Activated naive CD8-positive, alpha-beta T cell treated with anti-CD3 and anti-CD28 coated beads, Interleukin-2, amount 10 ng/mL, durations not matched to agents 7 days and 5 days (primary cell): ENCODE data around the gene DUS3L. TPM values are rescaled to one million over a fixed set of nuclear protein-coding genes. Genes with fewer than 3 reads are reported as not detected.
A peak's percentile ranks its signal among the peaks of the same experiment; 100 is the strongest.

ENCODE experiments used
- ATAC-seq: fragments of 150-1000 bp; cut with Tn5 transposase; one replicate; pipeline ENCODE4 v1.10.0; 2021; ENCODE audit warnings: low read depth, moderate library complexity
- POLR2A ChIA-PET: fragments of 350-600 bp; sonication (Branson Sonifier 250); formaldehyde crosslinking; loops from one replicate; lab custom pipeline; 2021; ENCODE audit warnings: antibody characterized with exemption; lab: Charles Lee
- DNase-seq: peaks from one replicate; pipeline ENCODE4 v3.0.0; 2021
- H3K27ac Mint-ChIP-seq: one replicate; pipeline ENCODE4 v1.8.0; 2022; ENCODE audit warnings: mild to moderate bottlenecking, mixed read lengths
- H3K27me3 Mint-ChIP-seq: one replicate; pipeline ENCODE4 v1.8.0; 2022; ENCODE audit warnings: mild to moderate bottlenecking, moderate library complexity, mixed read lengths
- H3K36me3 Mint-ChIP-seq: one replicate; pipeline ENCODE4 v1.8.0; 2021; ENCODE audit warnings: mild to moderate bottlenecking, mixed read lengths
- H3K4me1 Mint-ChIP-seq: one replicate; pipeline ENCODE4 v1.8.0; 2021; ENCODE audit warnings: mixed read lengths
- H3K4me3 Mint-ChIP-seq: one replicate; pipeline ENCODE4 v1.8.0; 2022; ENCODE audit warnings: mild to moderate bottlenecking, moderate library complexity, mixed read lengths
- H3K9me3 Mint-ChIP-seq: one replicate; pipeline ENCODE4 v1.8.0; 2021; ENCODE audit warnings: mixed read lengths
- total RNA-seq, 2 experiments: library from RNA; stranded (reverse); gene quantifications; one replicate each; pipeline ENCODE4 v1.2.3, GENCODE V29; 2021

The DUS3L gene
- total RNA-seq, 2 experiments from 2014 or later, result 61.0 to 62.1 TPM

DNA sequence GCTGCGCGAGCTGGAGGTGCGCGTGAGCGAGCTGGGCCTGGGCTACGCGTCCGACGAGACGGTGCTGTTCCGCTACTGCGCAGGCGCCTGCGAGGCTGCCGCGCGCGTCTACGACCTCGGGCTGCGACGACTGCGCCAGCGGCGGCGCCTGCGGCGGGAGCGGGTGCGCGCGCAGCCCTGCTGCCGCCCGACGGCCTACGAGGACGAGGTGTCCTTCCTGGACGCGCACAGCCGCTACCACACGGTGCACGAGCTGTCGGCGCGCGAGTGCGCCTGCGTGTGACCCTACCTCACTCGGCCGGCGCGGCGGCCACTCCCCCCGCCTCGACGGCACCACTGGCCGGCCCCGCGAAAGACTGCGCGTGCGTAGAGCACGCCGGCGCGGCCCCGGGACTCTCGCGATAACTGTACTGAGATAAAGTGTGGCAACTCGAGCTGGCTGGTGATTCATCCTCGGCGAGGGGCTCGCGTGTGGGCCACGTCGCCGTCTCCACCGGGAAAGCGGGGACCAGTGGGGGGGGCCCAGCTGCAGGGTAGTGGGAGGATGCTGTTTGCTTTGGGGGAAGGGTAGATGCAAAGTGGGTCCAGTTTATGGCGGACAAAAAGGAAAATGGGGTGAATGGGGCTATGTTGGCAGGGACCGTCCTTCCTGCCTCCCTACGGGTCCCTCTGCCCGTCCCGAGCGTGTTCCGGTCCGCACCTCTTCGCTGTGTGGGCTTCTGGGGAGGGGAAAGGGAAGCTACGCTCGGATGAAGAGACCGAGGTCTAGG is 37.1 kb upstream of the DUS3L start:
- DNase-seq, result peak; percentile 99
- Mint-ChIP-seq H3K27ac (peak overlapping the region; percentile 100), H3K4me1 (peaks cover 5% of the 10 kb centered on the region), H3K4me3 (peak overlapping the region; percentile 99), H3K9me3 (no peaks in the 10 kb centered on the region), H3K36me3 (peaks cover 2% of the 10 kb centered on the region), H3K27me3 (peaks cover 2% of the 10 kb centered on the region)
- POLR2A ChIA-PET, result interaction anchor here (0.5 to 3.5 kb wide), 27 partner anchors 11 to 707 kb away, joined by 3 to 72 read pairs (median 6); partner anchors contain the start of genes CATSPERD, DUS3L, FUT6 and LONP1
- ATAC-seq, result peak; percentile 85

- POLR2A ChIA-PET, result interaction anchor here (0.6 to 3.5 kb wide), 23 partner anchors 11 to 207 kb away, joined by 3 to 72 read pairs (median 6); partner anchors contain the start of genes CATSPERD, DUS3L, FUT6 and LONP1
- no peak for ATAC-seq
Measured at GRCh38 chr19:5827342-5827890, 36.5 kb upstream of the DUS3L start.

GRCh38 chr19:5826531-5827341 is 35.8 kb upstream of the DUS3L start:
- POLR2A ChIA-PET, result interaction anchor here (0.8 to 3.5 kb wide), 9 partner anchors 12 to 204 kb away, joined by 3 to 72 read pairs (median 10); partner anchors contain the start of genes CATSPERD, DUS3L, FUT6 and LONP1
- DNase-seq (no peak), ATAC-seq (no peak)
- H3K27me3 Mint-ChIP-seq, result peaks cover 2% of the 10 kb centered on the region
- H3K4me3 Mint-ChIP-seq, result peak overlapping the region; percentile 90
- peaks cover 2% of the 10 kb centered on the region for H3K36me3 Mint-ChIP-seq
- peak overlapping the region; percentile 95 for H3K27ac Mint-ChIP-seq
- H3K9me3 Mint-ChIP-seq, result no peaks in the 10 kb centered on the region
- peaks cover 5% of the 10 kb centered on the region for H3K4me1 Mint-ChIP-seq

More at GRCh38 chr19:5827342-5827890, 36.5 kb upstream of the DUS3L start:
- Mint-ChIP-seq H3K4me1 (peaks cover 5% of the 10 kb centered on the region), H3K9me3 (no peaks in the 10 kb centered on the region), H3K27ac (peak overlapping the region; percentile 95), H3K4me3 (peak overlapping the region; percentile 90), H3K27me3 (peaks cover 2% of the 10 kb centered on the region), H3K36me3 (peaks cover 2% of the 10 kb centered on the region)
- DNase-seq, result no peak

- ATAC-seq (no peak), DNase-seq (no peak)
- H3K36me3 Mint-ChIP-seq, result peaks cover 2% of the 10 kb centered on the region
- H3K4me3 Mint-ChIP-seq, result no peak overlapping the region
- no peak overlapping the region for H3K27ac Mint-ChIP-seq
- POLR2A ChIA-PET, result no interaction called here
- H3K27me3 Mint-ChIP-seq, result peaks cover 2% of the 10 kb centered on the region
- H3K4me1 Mint-ChIP-seq, result peaks cover 5% of the 10 kb centered on the region
- H3K9me3 Mint-ChIP-seq, result no peaks in the 10 kb centered on the region
Measured at GRCh38 chr19:5825178-5825577, 34.2 kb upstream of the DUS3L start.

DNA sequence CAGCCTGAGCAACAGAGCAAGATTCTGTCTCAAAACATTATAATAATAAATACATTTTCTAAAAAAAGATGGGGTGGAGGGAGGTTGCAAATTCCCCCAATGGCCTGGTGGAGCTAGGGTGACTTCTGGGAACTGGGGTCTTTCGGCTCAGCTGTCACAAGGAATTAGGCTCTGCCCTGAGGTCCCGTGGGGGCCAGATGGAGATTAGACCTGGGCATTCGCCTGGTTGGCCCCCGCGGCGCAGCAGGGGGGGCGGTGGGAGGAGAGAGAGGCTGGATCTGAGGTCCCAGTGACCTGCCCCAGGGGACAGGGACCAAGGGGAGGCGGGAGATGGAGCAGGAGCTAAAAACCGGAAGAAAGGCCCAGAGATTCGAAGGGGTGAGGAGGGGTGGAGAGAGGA is 33.8 kb upstream of the DUS3L start:
- POLR2A ChIA-PET, result no interaction called here
- no peak overlapping the region for H3K27ac Mint-ChIP-seq
- no peak for ATAC-seq

DNA sequence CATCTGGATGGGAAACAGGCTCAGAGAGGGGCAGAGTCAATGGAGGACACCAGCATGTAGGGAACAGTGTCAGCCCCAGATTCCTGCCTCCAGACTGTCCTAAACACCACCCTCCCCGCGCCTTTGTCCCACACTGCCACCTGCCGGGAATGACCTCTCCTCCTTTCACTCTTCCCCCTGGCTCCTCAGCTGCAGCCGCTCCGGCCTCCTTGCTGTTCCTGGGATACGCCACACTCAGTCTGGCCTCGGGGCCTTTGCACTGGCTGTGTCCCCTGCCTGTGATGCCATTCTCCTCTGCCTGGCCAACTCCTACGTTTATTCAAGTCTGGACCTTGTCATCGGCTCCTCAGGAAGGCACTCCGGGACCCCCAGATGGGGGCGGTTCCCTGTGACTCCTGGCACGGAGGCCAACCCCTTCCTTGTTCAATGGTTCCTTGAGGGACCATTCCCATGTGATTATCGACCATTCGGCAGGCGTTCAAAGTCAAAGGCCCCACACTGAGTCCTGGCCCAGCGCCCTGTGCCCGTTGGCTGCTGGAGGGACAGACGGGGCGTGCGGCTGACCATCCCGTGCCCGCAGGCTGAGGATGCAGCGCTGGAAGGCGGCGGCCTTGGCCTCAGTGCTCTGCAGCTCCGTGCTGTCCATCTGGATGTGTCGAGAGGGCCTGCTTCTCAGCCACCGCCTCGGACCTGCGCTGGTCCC is 32.8 kb upstream of the DUS3L start:
- POLR2A ChIA-PET, result interaction anchor here (0.5 kb wide), 1 partner anchor 72 kb away, joined by 7 read pairs; no protein-coding TSS in a partner anchor
- ATAC-seq (no peak), DNase-seq (no peak)
- H3K27ac Mint-ChIP-seq, result no peak overlapping the region
- H3K4me1 Mint-ChIP-seq, result peaks cover 5% of the 10 kb centered on the region
- no peaks in the 10 kb centered on the region for H3K9me3 Mint-ChIP-seq
- H3K36me3 Mint-ChIP-seq, result peaks cover 2% of the 10 kb centered on the region
- H3K4me3 Mint-ChIP-seq, result no peak overlapping the region
- H3K27me3 Mint-ChIP-seq, result peaks cover 2% of the 10 kb centered on the region

More for the DNA sequence above, 33.8 kb upstream of the DUS3L start:
- Mint-ChIP-seq H3K9me3 (no peaks in the 10 kb centered on the region), H3K4me3 (no peak overlapping the region), H3K36me3 (peaks cover 2% of the 10 kb centered on the region), H3K27me3 (peaks cover 2% of the 10 kb centered on the region), H3K4me1 (peaks cover 5% of the 10 kb centered on the region)
- no peak for DNase-seq

DNA sequence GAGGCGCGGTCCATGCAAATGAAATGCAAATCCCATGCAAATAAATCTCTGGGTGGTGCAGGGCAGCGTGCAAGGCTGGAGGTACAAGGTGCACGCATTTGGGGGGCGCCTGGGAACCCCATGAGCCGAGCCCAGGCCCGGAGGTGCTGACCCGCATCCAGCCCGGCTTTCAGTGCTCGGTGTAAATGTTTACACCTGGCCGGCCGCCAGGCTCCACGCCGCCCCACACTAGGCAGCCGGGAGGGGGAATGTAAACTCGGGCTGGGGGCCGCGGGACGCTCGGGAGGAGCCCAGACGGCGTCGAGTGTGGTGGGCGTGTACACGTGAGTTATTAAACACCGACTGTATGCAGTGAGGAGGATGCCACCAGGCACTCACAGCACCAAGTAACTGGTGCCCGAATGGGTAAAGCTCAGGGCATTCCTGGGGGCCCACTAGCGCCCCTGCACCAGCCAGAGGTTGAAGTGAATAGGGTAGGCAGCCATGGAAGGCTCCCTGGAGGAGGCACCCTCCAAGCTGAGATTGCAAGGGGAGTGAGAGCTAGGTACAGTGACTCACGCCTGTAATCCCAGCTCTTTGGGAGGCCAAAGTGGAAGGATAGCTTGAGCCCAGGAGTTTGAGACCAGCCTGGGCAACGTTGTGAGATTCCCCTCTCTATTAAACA is 31.4 kb upstream of the DUS3L start:
- peaks cover 4% of the 10 kb centered on the region for H3K4me1 Mint-ChIP-seq
- peaks cover 2% of the 10 kb centered on the region for H3K36me3 Mint-ChIP-seq
- no peak overlapping the region for H3K27ac Mint-ChIP-seq
- ATAC-seq (no peak), DNase-seq (no peak)
- no peak overlapping the region for H3K4me3 Mint-ChIP-seq
- H3K27me3 Mint-ChIP-seq, result peaks cover 4% of the 10 kb centered on the region
- H3K9me3 Mint-ChIP-seq, result no peaks in the 10 kb centered on the region
- POLR2A ChIA-PET, result no interaction called here

GRCh38 chr19:5821521-5822180 is 30.7 kb upstream of the DUS3L start:
- Mint-ChIP-seq H3K4me3 (no peak overlapping the region), H3K36me3 (no peaks in the 10 kb centered on the region), H3K9me3 (no peaks in the 10 kb centered on the region), H3K27ac (no peak overlapping the region), H3K4me1 (peaks cover 2% of the 10 kb centered on the region), H3K27me3 (peaks cover 2% of the 10 kb centered on the region)
- no peak for ATAC-seq
- no peak for DNase-seq
- POLR2A ChIA-PET, result no interaction called here

DNA sequence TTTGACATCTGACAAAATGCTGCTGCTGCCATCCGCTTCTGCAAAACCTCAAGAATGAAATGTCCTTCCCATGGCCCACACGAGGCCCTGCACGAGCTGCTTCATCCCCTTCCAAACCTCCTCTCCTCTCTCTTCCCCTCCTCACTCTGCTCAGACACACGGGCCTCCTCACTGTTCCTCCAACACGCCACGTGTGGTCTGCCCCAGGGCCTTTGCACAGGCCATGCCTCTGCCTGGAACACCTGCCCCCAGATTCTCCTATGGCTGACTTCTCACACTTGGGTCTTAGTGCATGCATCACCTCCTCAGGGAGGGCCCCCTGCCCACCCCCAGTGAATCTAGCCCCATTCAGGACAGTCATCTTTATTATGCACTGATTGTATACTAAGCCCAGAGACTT is 29.8 kb upstream of the DUS3L start:
- Mint-ChIP-seq H3K27ac (peak overlapping the region; percentile 35), H3K27me3 (peaks cover 2% of the 10 kb centered on the region), H3K9me3 (no peaks in the 10 kb centered on the region), H3K4me3 (no peak overlapping the region), H3K4me1 (peaks cover 2% of the 10 kb centered on the region), H3K36me3 (no peaks in the 10 kb centered on the region)
- DNase-seq (no peak), ATAC-seq (no peak)
- POLR2A ChIA-PET, result interaction anchor here (0.6 to 0.7 kb wide), 3 partner anchors 369 to 1060 kb away, joined by 3 to 5 read pairs (median 4); no protein-coding TSS in a partner anchor

DNA sequence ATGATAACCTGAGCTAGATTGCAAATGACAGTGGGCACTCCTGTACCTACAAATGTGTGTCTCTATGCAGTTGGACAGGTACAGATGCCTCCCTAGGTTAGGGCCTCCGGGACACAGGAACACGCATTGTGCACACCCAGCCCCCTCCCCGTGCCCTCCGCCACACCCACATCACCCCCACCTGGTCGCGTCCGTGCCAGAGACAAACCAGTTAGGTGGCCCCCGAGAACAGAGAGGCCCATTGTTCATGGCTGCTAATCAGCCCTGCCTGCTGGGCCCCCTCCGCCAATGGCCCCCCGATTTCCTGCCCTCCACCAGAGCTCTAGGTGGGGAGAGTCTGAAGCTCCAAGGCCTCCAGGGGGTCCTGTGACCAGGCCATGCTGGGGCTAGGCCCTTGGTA is 27.6 kb upstream of the DUS3L start:
- H3K4me3 Mint-ChIP-seq, result no peak overlapping the region
- DNase-seq (no peak), ATAC-seq (no peak)
- peaks cover 2% of the 10 kb centered on the region for H3K4me1 Mint-ChIP-seq
- POLR2A ChIA-PET, result no interaction called here
- peaks cover 2% of the 10 kb centered on the region for H3K27me3 Mint-ChIP-seq
- H3K36me3 Mint-ChIP-seq, result no peaks in the 10 kb centered on the region
- no peaks in the 10 kb centered on the region for H3K9me3 Mint-ChIP-seq
- H3K27ac Mint-ChIP-seq, result no peak overlapping the region

DNA sequence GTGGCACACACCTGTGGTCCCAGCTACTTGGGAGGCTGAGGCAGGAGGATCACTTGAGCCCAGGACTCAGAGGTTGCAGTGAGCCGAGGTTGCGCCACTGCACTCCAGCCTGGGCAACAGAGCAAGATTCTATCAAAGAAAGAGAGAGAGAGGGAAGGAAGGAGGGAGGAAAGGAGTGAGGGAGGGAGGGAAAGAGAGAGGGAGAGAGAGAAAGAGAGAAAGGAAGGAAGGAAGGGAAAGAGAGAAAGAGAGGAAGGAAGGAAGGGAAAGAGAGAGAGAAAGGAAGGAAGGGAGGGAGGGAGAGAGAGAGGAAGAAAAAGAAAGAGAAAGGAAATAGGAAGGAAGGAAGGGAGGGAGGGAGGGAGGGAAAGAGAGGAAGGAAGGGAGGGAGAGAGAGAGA is 26.3 kb upstream of the DUS3L start:
- Mint-ChIP-seq H3K4me1 (peaks cover 2% of the 10 kb centered on the region), H3K9me3 (no peaks in the 10 kb centered on the region), H3K36me3 (no peaks in the 10 kb centered on the region), H3K27me3 (peaks cover 2% of the 10 kb centered on the region), H3K27ac (peak overlapping the region; percentile 52), H3K4me3 (no peak overlapping the region)
- POLR2A ChIA-PET, result no interaction called here
- no peak for ATAC-seq
- no peak for DNase-seq

DNA sequence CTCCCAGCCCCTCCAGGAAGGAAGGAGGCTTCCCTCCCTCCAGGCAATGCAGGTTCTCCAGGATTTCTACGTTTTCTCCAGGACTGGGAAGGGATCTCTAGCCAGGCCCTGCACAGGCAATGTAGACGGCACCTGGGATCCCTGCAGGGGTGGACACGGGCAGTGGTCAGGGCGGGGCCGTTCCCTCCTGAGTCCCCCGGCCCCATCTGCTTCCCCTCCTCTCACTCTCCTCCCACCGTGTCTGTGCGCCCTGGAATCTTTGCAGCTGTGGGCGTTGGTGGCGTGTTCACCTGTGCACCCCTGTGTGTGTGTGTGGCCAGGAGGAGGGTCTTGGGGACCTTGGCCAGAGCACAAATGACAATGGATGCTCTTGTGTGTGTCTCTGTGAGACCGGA is 23.9 kb upstream of the DUS3L start:
- Mint-ChIP-seq H3K4me1 (peaks cover 2% of the 10 kb centered on the region), H3K27ac (no peak overlapping the region), H3K4me3 (no peak overlapping the region), H3K36me3 (no peaks in the 10 kb centered on the region), H3K9me3 (no peaks in the 10 kb centered on the region), H3K27me3 (peaks cover 2% of the 10 kb centered on the region)
- no peak for ATAC-seq
- no peak for DNase-seq
- POLR2A ChIA-PET, result no interaction called here
